Smooth muscle cell (in vitro differentiated cells): ENCODE measurements around the gene TRPC4AP. TPM values are rescaled to one million over a fixed set of nuclear protein-coding genes. Genes with fewer than 3 reads are reported as not detected.
"Not testable (repeated sequence)": the region's sequence is repeated elsewhere in the genome, so short reads cannot be mapped to it uniquely, and the experiment has no call there.

Experiments used
- DNase-seq: peaks from one replicate; lab custom pipeline; 2025; ENCODE audit not compliant: unreplicated experiment; lab: John Stamatoyannopoulos, UW
- H2AFZ ChIP-seq: fragments of 200-600 bp; sonication (generic); 2 replicates; pipeline ENCODE4 v1.6.0; 2016; ENCODE audit warnings: antibody characterized with exemption, low read depth, mild to moderate bottlenecking
- H3F3A ChIP-seq: fragments of 200-600 bp; sonication (generic); 2 replicates; pipeline ENCODE4 v1.6.0; 2017; ENCODE audit warnings: antibody characterized with exemption, low read depth
- H3K27ac ChIP-seq: fragments of 200-600 bp; sonication (generic); 2 replicates; pipeline ENCODE4 v1.5.1; 2016; ENCODE audit warnings: low read depth, mild to moderate bottlenecking
- H3K27me3 ChIP-seq: fragments of 200-600 bp; sonication (generic); 2 replicates; pipeline ENCODE4 v1.6.1; 2016; ENCODE audit warnings: low read depth, mild to moderate bottlenecking
- H3K36me3 ChIP-seq: fragments of 200-600 bp; sonication (generic); 2 replicates; pipeline ENCODE4 v1.5.1; 2016; ENCODE audit warnings: low read depth
- H3K4me1 ChIP-seq: fragments of 200-600 bp; sonication (generic); 2 replicates; pipeline ENCODE4 v1.5.1; 2016; ENCODE audit warnings: low read depth
- H3K4me2 ChIP-seq: fragments of 200-600 bp; sonication (generic); 2 replicates; pipeline ENCODE4 v1.6.0; 2016; ENCODE audit warnings: mild to moderate bottlenecking
- H3K4me3 ChIP-seq: fragments of 200-600 bp; sonication (generic); 2 replicates; pipeline ENCODE4 v1.5.1; 2016; ENCODE audit warnings: mild to moderate bottlenecking
- H3K79me2 ChIP-seq: fragments of 200-600 bp; sonication (generic); 2 replicates; pipeline ENCODE4 v1.6.0; 2016; ENCODE audit warnings: low read depth, mild to moderate bottlenecking
- H3K9ac ChIP-seq: fragments of 200-600 bp; sonication (generic); 2 replicates; pipeline ENCODE4 v1.6.0; 2016; ENCODE audit warnings: low read depth
- H3K9me3 ChIP-seq: fragments of 200-600 bp; sonication (generic); replicated peaks from 2 replicates; pipeline ENCODE4 v1.5.1; 2016; ENCODE audit warnings: low read depth
- H4K20me1 ChIP-seq: fragments of 200-600 bp; sonication (generic); 2 replicates; pipeline ENCODE4 v1.6.0; 2016; ENCODE audit warnings: low read depth
- WGBS: methylation state at CpG from one replicate; pipeline ENCODE4 v1.1.7; 2016; ENCODE audit warnings: low lambda C conversion rate; 5-methylcytosine and 5-hydroxymethylcytosine counted together
- polyA plus RNA-seq: library from polyadenylated mRNA; unstranded; fragments of >200 nt; fragmentation: Nextera tagmentation; extraction: Ambion mirVana; gene quantifications from 2 replicates; pipeline ENCODE4 v1.2.1, GENCODE V29; 2016
- total RNA-seq: library from RNA; depleted of rRNA; stranded (reverse); fragments of >200 nt; gene quantifications from 2 replicates; pipeline ENCODE4 v1.2.3, GENCODE V29; 2014
- TF ChIP-seq, protein P1 (sequence below): fragments of 200-600 bp; sonication (generic); IDR thresholded peaks from 2 replicates; pipeline ENCODE4 v1.5.1; 2017; ENCODE audit warnings: borderline replicate concordance, mild to moderate bottlenecking, antibody characterized with exemption; ENCODE audit not compliant: insufficient read depth, poor library complexity, severe bottlenecking

TRPC4AP gene
- total and polyA plus RNA-seq, 2 experiments from 2014 or later: 77.3 to 95.4 TPM

- H3K9ac ChIP-seq: no peak overlapping the region
- peaks cover 98% of the 10 kb centered on the region for H3K79me2 ChIP-seq
- H4K20me1 ChIP-seq: peaks cover 90% of the 10 kb centered on the region
- H3F3A ChIP-seq: peaks cover 7% of the 10 kb centered on the region
- no peak overlapping the region for H3K4me2 ChIP-seq
- H3K4me3 ChIP-seq: no peak overlapping the region
- peaks cover 11% of the 10 kb centered on the region for H3K4me1 ChIP-seq
- WGBS: 94% methylated on average over 5 of the region's 5 CpGs
- H3K9me3 ChIP-seq: no peaks in the 10 kb centered on the region
- H3K27ac ChIP-seq: no peak overlapping the region
- H3K36me3 ChIP-seq: no peaks in the 10 kb centered on the region
- no peak overlapping the region for H2AFZ ChIP-seq
- H3K27me3 ChIP-seq: no peaks in the 10 kb centered on the region
- DNase-seq: no peak
- TF ChIP-seq, protein P1, sequence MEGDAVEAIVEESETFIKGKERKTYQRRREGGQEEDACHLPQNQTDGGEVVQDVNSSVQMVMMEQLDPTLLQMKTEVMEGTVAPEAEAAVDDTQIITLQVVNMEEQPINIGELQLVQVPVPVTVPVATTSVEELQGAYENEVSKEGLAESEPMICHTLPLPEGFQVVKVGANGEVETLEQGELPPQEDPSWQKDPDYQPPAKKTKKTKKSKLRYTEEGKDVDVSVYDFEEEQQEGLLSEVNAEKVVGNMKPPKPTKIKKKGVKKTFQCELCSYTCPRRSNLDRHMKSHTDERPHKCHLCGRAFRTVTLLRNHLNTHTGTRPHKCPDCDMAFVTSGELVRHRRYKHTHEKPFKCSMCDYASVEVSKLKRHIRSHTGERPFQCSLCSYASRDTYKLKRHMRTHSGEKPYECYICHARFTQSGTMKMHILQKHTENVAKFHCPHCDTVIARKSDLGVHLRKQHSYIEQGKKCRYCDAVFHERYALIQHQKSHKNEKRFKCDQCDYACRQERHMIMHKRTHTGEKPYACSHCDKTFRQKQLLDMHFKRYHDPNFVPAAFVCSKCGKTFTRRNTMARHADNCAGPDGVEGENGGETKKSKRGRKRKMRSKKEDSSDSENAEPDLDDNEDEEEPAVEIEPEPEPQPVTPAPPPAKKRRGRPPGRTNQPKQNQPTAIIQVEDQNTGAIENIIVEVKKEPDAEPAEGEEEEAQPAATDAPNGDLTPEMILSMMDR: no peak
These were observed 4.8 kb downstream of the TRPC4AP start for GRCh38 chr20:35087791-35088190.

- TF ChIP-seq, protein P1: no peak
- 96% methylated on average over 5 of the region's 5 CpGs for WGBS
These were observed 5.3 kb downstream of the TRPC4AP start for GRCh38 chr20:35087355-35087754.

GRCh38 chr20:35085477-35086225, 7.0 kb downstream of the TRPC4AP start:
- Histone ChIP-seq H3K4me1 (peaks cover under 1% of the 10 kb centered on the region), H3K36me3 (no peaks in the 10 kb centered on the region), H3K27ac (no peak overlapping the region), H2AFZ (no peak overlapping the region), H3K9me3 (no peaks in the 10 kb centered on the region), H4K20me1 (peaks cover 100% of the 10 kb centered on the region), H3K9ac (no peak overlapping the region), H3K79me2 (peaks cover 100% of the 10 kb centered on the region), H3K4me2 (no peak overlapping the region), H3K27me3 (no peaks in the 10 kb centered on the region), H3F3A (peaks cover 7% of the 10 kb centered on the region), H3K4me3 (no peak overlapping the region)
- 97% methylated on average over 11 of the region's 11 CpGs for WGBS
- TF ChIP-seq, protein P1: no peak
- no peak for DNase-seq

More at GRCh38 chr20:35087355-35087754, 5.3 kb downstream of the TRPC4AP start:
- Histone ChIP-seq H3K9ac (no peak overlapping the region), H3K27me3 (no peaks in the 10 kb centered on the region), H3K79me2 (peaks cover 100% of the 10 kb centered on the region), H4K20me1 (peaks cover 95% of the 10 kb centered on the region), H3F3A (peaks cover 7% of the 10 kb centered on the region), H2AFZ (no peak overlapping the region), H3K4me2 (no peak overlapping the region), H3K27ac (no peak overlapping the region), H3K4me3 (no peak overlapping the region), H3K36me3 (no peaks in the 10 kb centered on the region), H3K4me1 (peaks cover 11% of the 10 kb centered on the region), H3K9me3 (no peaks in the 10 kb centered on the region)
- DNase-seq: no peak

- Histone ChIP-seq H4K20me1 (peaks cover 100% of the 10 kb centered on the region), H3K4me3 (no peak overlapping the region)
- WGBS: 96% methylated on average over 3 of the region's 3 CpGs
These were observed 7.6 kb downstream of the TRPC4AP start for GRCh38 chr20:35084998-35085397.

GRCh38 chr20:35080348-35080642, 12.3 kb downstream of the TRPC4AP start:
- H3F3A ChIP-seq, H3K4me2 ChIP-seq, H3K27me3 ChIP-seq, H3K27ac ChIP-seq, H2AFZ ChIP-seq, DNase-seq, H3K4me1 ChIP-seq, H3K9ac ChIP-seq, H3K4me3 ChIP-seq, H3K9me3 ChIP-seq: not testable (repeated sequence)
- H4K20me1 ChIP-seq: peaks cover 83% of the 10 kb centered on the region
- H3K79me2 ChIP-seq: peaks cover 79% of the 10 kb centered on the region
- 100% methylated on average over 5 of the region's 5 CpGs for WGBS
- H3K36me3 ChIP-seq: peaks cover 14% of the 10 kb centered on the region

More at GRCh38 chr20:35084998-35085397, 7.6 kb downstream of the TRPC4AP start:
- Histone ChIP-seq H3K4me2 (no peak overlapping the region), H3K36me3 (no peaks in the 10 kb centered on the region), H3F3A (peaks cover 7% of the 10 kb centered on the region), H3K27me3 (no peaks in the 10 kb centered on the region), H3K79me2 (peaks cover 100% of the 10 kb centered on the region), H2AFZ (no peak overlapping the region), H3K27ac (no peak overlapping the region), H3K4me1 (no peaks in the 10 kb centered on the region), H3K9ac (no peak overlapping the region), H3K9me3 (no peaks in the 10 kb centered on the region)
- no peak for DNase-seq
- TF ChIP-seq, protein P1: no peak
